Uterus (tissue), 4 donors: ENCODE measurements around the gene RBMS3. TPM values are rescaled to one million over a fixed set of nuclear protein-coding genes. Genes with fewer than 3 reads are reported as not detected.
"Not testable (repeated sequence)": the region's sequence is repeated elsewhere in the genome, so short reads cannot be mapped to it uniquely, and the experiment has no call there.

Experiments
- DNase-seq, 2 donors: peaks; one replicate each; pipeline ENCODE4 v3.0.0-alpha.2; 2019 to 2020
- H3K27ac ChIP-seq, 2 donors: fragments of 200-600 bp; sonication (generic); 1 replicate in 1 of 2; 2 replicates in 1 of 2; pipeline ENCODE4 v1.5.1; 2016 to 2018
- H3K27me3 ChIP-seq, 2 donors: fragments of 200-600 bp; sonication (generic); one replicate each; pipeline ENCODE4 v1.5.1; 2018 to 2019; ENCODE audit warnings: control low read depth in 1 of 2
- H3K36me3 ChIP-seq, 2 donors: fragments of 200-600 bp; sonication (generic); one replicate each; pipeline ENCODE4 v1.5.1; 2019; ENCODE audit warnings: control low read depth in 1 of 2
- H3K4me1 ChIP-seq, 2 donors: fragments of 200-600 bp; sonication (generic); one replicate each; pipeline ENCODE4 v1.5.1; 2018 to 2019; ENCODE audit warnings: control low read depth in 1 of 2
- H3K4me3 ChIP-seq, 2 donors: fragments of 200-600 bp; sonication (generic); 1 replicate in 1 of 2; 2 replicates in 1 of 2; pipeline ENCODE4 v1.5.1; 2018 to 2019; ENCODE audit warnings: mild to moderate bottlenecking in 1 of 2
- H3K9me3 ChIP-seq, 2 donors: fragments of 200-600 bp; sonication (generic); one replicate each; pipeline ENCODE4 v1.5.1; 2019; ENCODE audit warnings: control low read depth in 1 of 2
- CTCF ChIP-seq, 4 experiments: fragments of 200-600 bp in 2 of 4; fragments of 450-650 bp in 2 of 4; sonication (generic) in 2 of 4; IDR thresholded peaks; one replicate each; pipeline ENCODE4 v1.5.1; 2016 to 2019; ENCODE audit warnings: antibody characterized with exemption in 4 of 4, mild to moderate bottlenecking in 2 of 4, moderate library complexity in 1 of 4
- POLR2A ChIP-seq, 2 donors: fragments of 450-650 bp; IDR thresholded peaks; one replicate each; pipeline ENCODE4 v1.6.1; 2016; ENCODE audit warnings: antibody characterized with exemption in 2 of 2, mild to moderate bottlenecking in 1 of 2, moderate library complexity in 1 of 2
- intact Hi-C: fragments of 100-400 bp; cut with DNase I; formaldehyde crosslinking; loops from one replicate; pipeline ENCODE4 v1.15.1; 2023; ENCODE audit warnings: low total_unique reads
- total RNA-seq, 4 donors: library from RNA; depleted of rRNA in 3 of 4; stranded (reverse); fragments of >200 nt in 3 of 4; gene quantifications; one replicate each; pipeline versions ENCODE4 v1.1.0 to v1.2.4, GENCODE V29; 2014 to 2023
- donor health status: DM: yes; HTN: yes; CAD: no.

Gene RBMS3
- 100 to 1,000 TPM in 1 of 4 donors, 10 to 100 TPM in 3; 45.9 to 113 (median 75.4) TPM for total RNA-seq

DNA sequence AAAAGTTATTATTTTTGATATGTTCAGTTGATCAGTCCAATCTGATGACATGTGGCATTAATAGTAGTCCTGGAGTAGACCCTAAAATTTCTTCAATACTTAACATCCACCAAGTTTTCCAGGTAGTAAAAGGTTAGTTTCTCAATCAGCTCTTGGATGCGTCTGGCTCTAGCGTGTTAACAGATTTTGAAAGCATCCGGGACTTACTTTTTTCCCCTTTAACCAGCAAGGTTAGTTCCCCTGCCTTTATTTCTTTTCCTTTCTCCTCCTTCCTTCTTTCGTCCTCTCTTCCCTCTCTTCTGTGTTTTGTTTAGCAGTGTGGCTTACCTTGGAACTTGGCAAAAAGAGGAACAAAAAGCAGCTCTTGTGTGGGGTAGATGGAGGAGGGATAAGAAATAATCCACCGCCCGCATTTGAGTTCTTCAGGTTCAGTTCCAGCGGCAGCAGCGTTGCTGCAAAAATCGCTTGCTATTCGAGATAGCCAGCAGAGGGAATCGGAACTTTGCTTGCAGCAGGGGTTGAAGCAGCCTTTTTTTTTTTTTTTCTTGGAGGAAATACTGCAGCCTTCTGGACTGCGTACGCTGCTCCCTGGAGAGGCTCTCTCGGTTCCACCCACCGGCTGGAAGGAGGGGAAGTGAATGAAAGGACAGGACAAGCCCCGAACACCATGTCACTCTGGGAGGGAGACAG is at the start of gene RBMS3:
Gene RBMS3 (plus strand): TSS at position 668 of the 690 bp plus-strand sequence.
- Histone ChIP-seq H3K36me3 (no peaks in the 10 kb centered on the region), H3K27ac (peak within 1 kb of the TSS; percentile 89 to 92), H3K27me3 (no peaks in the 10 kb centered on the region), H3K4me1 (peaks cover 0 to 6% of the 10 kb centered on the region in 2 donors), H3K4me3 (peak within 1 kb of the TSS; percentile 44 to 56), H3K9me3 (no peaks in the 10 kb centered on the region)
- intact Hi-C loops = no loop called here
- TF ChIP-seq POLR2A (IDR thresholded peaks at IDR 0.05) (peak in 1 of 2 donors; percentile 65), CTCF (IDR thresholded peaks at IDR 0.05) (peak; percentile 36 to 66 (median 56))
- peak; percentile 88 to 94 for DNase-seq

GRCh38 chr3:29233126-29233525 is 47.7 kb upstream of the RBMS3 start:
- H3K27me3 ChIP-seq, H3K4me3 ChIP-seq, H3K36me3 ChIP-seq, DNase-seq, H3K9me3 ChIP-seq, H3K27ac ChIP-seq, intact Hi-C loops, H3K4me1 ChIP-seq: not testable (repeated sequence)

DNA sequence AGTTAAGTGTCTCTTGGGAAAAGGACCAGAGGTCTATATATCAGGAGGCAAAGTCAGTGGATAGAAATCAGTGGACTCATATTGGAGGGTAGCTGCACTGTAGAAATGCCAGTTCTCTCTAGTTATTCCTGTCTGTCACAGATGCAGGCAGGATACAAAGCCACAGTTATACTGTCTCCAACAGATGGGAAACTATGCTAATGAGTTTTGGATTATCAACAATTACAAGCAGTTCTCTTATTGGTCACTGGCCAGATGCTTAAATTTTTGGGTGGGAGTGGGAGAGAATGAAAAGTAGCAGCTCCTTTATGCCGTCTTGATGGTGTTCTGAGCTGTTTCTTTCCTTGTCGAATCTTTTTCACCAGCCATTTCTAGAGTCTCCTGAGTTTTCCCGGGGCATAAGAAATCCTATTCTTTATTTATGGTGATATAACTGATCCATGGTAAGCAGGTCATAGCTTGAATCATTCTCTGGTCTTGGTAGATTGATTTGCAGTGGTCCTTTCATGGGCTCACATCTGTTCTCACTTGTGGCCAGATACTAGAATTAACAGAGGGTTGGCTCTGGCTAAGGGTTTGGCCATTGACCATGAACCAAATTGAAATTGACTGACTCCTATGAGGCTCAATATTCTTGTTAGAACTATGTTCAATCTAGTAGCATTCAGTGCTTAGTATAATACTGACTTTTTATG is 44.6 kb upstream of the RBMS3 start:
- no peak for TF ChIP-seq POLR2A (IDR thresholded peaks at IDR 0.05)
- TF ChIP-seq CTCF (IDR thresholded peaks at IDR 0.05) = no peak
- H3K27ac ChIP-seq = no peak overlapping the region
- H3K27me3 ChIP-seq = no peaks in the 10 kb centered on the region
- H3K9me3 ChIP-seq = no peaks in the 10 kb centered on the region
- no peaks in the 10 kb centered on the region for H3K36me3 ChIP-seq
- H3K4me1 ChIP-seq = no peaks in the 10 kb centered on the region
- H3K4me3 ChIP-seq = no peak overlapping the region
- DNase-seq = no peak
- intact Hi-C loops = no loop called here

DNA sequence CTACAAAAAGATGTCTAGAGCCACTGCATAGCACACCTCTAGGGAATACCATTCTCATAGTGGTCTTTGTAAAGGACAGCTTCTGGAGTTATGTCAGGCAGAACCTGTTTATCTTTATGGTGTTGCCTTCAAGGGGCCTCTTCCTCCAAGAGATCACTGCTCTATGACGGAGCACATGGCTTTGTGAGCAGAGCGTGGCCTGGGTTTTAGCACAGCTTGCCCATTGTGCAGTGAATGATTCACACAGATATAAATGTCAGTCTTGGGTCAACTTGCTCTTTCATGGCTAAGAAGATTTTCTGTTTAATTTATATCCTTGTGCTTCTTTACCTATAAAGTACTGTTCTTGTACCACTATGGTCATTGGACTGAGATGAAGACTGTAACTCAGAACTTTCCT is 41.5 kb upstream of the RBMS3 start:
- no peak for TF ChIP-seq POLR2A (IDR thresholded peaks at IDR 0.05)
- no peak for TF ChIP-seq CTCF (IDR thresholded peaks at IDR 0.05)
- Histone ChIP-seq H3K9me3 (no peaks in the 10 kb centered on the region), H3K4me3 (no peak overlapping the region), H3K27me3 (no peaks in the 10 kb centered on the region), H3K36me3 (no peaks in the 10 kb centered on the region), H3K27ac (no peak overlapping the region), H3K4me1 (no peaks in the 10 kb centered on the region)
- intact Hi-C loops = no loop called here
- no peak for DNase-seq

GRCh38 chr3:29240248-29240647 is 40.6 kb upstream of the RBMS3 start:
- no peak overlapping the region for H3K4me3 ChIP-seq
- H3K36me3 ChIP-seq = no peaks in the 10 kb centered on the region
- no peak for TF ChIP-seq CTCF (IDR thresholded peaks at IDR 0.05)
- no peak for TF ChIP-seq POLR2A (IDR thresholded peaks at IDR 0.05)

More at GRCh38 chr3:29240248-29240647, 40.6 kb upstream of the RBMS3 start:
- Histone ChIP-seq H3K9me3 (no peaks in the 10 kb centered on the region), H3K27me3 (no peaks in the 10 kb centered on the region), H3K4me1 (no peaks in the 10 kb centered on the region), H3K27ac (no peak overlapping the region)
- no peak for DNase-seq
- intact Hi-C loops = no loop called here
